HG03039 (cell line): ENCODE data around the gene CAVIN3.
"Not testable (repeated sequence)": the region's sequence is repeated elsewhere in the genome, so short reads cannot be mapped to it uniquely, and the experiment has no call there.

Experiments
- ATAC-seq: cut with Tn5 transposase; IDR thresholded peaks from one replicate; pipeline ENCODE4 v1.9.1; 2021; ENCODE audit warnings: mild to moderate bottlenecking, moderate library complexity; ENCODE audit not compliant: unreplicated experiment

CAVIN3 gene

GRCh38 chr11:6326985-6327384 lies 6.7 kb upstream of the CAVIN3 start:
- ATAC-seq, result no peak

- no peak for ATAC-seq
These were observed 6.0 kb upstream of the CAVIN3 start for GRCh38 chr11:6326303-6326702.

GRCh38 chr11:6323291-6323905 lies 3.1 kb upstream of the CAVIN3 start:
- no peak for ATAC-seq

- ATAC-seq, result no peak
These were observed 1.7 kb upstream of the CAVIN3 start for GRCh38 chr11:6321961-6322362.

- ATAC-seq, result no peak
These were observed 1.1 kb upstream of the CAVIN3 start for GRCh38 chr11:6321356-6321755.

GRCh38 chr11:6319704-6320410 lies 444 bp downstream of the CAVIN3 start:
- peak; percentile 34 for ATAC-seq

- ATAC-seq, result peak; percentile 4
These were observed 1.1 kb downstream of the CAVIN3 start for GRCh38 chr11:6319001-6319703.

- ATAC-seq, result no peak
These were observed 2.1 kb downstream of the CAVIN3 start for GRCh38 chr11:6318204-6318603.

- ATAC-seq, result peak; percentile 57
These were observed 4.4 kb downstream of the CAVIN3 start for GRCh38 chr11:6315811-6316425.

- ATAC-seq, result no peak
These were observed 8.2 kb downstream of the CAVIN3 start for GRCh38 chr11:6312106-6312505.

- ATAC-seq, result no peak
These were observed 12.4 kb downstream of the CAVIN3 start for GRCh38 chr11:6307876-6308275.

GRCh38 chr11:6305297-6305696 lies 15.0 kb downstream of the CAVIN3 start:
- no peak for ATAC-seq

GRCh38 chr11:6303661-6304060 lies 16.6 kb downstream of the CAVIN3 start:
- no peak for ATAC-seq

GRCh38 chr11:6301096-6301495 lies 19.2 kb downstream of the CAVIN3 start:
- ATAC-seq, result no peak

- no peak for ATAC-seq
These were observed 20.0 kb downstream of the CAVIN3 start for GRCh38 chr11:6300325-6300724.

GRCh38 chr11:6298605-6299004 lies 21.7 kb downstream of the CAVIN3 start:
- no peak for ATAC-seq

GRCh38 chr11:6297831-6298230 lies 22.5 kb downstream of the CAVIN3 start:
- ATAC-seq, result no peak

- no peak for ATAC-seq
These were observed 35.3 kb downstream of the CAVIN3 start for GRCh38 chr11:6285019-6285418.

- ATAC-seq, result no peak
These were observed 36.1 kb downstream of the CAVIN3 start for GRCh38 chr11:6284250-6284649.

- no peak for ATAC-seq
These were observed 36.8 kb downstream of the CAVIN3 start for GRCh38 chr11:6283453-6284023.

GRCh38 chr11:6280809-6281208 lies 39.5 kb downstream of the CAVIN3 start:
- ATAC-seq, result not testable (repeated sequence)
